ENCODE results near the gene SKAP1.
"Not testable (repeated sequence)": the region's sequence is repeated elsewhere in the genome, so short reads cannot be mapped to it uniquely, and the experiment has no call there.

The SKAP1 gene

DNA sequence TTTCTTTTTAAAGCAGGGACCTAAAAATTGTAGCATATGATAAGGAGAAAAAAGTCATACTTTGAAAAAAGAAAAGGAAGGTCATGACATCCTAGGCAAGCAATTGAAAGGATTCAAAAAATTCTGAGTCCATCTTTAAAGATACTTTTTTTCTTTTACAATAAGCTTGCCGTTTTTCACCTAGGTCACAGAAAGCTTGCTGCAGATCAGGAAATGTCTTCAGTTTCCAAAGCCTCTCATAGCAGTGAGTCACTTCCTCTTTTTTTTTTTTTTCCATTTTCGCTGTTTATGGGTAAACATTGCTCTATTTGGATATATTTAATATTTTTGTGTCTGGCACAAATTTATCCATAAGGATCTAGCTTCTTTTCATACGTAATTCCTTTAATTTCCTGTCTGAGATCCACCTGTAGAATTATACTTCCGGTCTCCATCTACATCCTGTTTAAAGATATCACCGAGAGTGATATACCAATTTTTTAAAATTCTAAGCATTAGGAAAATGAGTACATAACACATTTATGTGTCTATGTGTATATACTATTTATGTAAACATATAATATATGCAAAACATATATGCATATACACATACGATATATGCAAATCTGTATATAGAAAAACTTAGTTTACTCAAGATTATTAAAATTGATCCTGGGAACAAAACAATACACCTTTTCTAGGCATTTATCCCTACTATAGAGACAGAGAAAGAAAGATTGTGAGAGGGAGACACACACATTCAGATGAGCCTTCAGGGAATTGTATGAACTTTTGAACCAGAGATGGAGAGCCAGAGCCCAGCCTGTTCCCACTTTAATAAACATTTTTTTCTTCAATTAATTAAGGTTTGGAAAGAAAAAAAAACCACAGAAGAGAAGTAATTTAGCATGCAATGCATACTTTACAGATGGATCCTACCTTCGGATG, 134.4 kb downstream of the SKAP1 start:
- no peak for TF ChIP-seq GATA1 (IDR thresholded peaks at IDR 0.05; ENCODE audit: low read depth, low read length)
- no peak for TF ChIP-seq POLR2A (IDR thresholded peaks at IDR 0.05; ENCODE audit: low read length)
- no peak for DNase-seq

DNA sequence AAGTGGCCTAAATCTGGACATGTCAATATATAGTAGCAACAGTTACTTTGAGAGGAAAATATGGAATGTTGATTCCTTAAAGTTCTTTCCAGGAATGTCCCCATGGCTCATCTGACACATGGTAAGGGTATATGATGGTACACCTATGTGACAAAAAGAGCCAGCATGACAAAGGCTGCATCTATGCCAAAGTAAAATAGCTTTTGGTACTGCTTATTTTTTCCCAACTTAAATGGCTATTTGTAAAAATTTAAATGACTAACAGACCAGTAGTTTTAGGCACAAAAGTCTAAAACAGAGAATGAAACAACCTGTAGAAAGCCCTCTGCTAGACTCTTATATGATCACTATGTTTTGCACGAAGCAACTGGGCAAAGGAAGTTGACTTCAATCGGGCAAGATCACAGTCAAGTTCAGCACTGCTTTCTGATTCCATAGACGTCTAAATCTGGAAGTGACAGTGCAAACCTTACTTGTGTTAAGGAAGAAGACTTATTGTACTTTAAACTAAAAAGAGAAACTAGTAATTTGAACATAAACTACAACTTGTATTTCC, 135.1 kb downstream of the SKAP1 start:
- DNase-seq: no peak
- TF ChIP-seq POLR2A (IDR thresholded peaks at IDR 0.05; ENCODE audit: low read length) (no peak), GATA1 (IDR thresholded peaks at IDR 0.05; ENCODE audit: low read depth, low read length) (no peak)

DNA sequence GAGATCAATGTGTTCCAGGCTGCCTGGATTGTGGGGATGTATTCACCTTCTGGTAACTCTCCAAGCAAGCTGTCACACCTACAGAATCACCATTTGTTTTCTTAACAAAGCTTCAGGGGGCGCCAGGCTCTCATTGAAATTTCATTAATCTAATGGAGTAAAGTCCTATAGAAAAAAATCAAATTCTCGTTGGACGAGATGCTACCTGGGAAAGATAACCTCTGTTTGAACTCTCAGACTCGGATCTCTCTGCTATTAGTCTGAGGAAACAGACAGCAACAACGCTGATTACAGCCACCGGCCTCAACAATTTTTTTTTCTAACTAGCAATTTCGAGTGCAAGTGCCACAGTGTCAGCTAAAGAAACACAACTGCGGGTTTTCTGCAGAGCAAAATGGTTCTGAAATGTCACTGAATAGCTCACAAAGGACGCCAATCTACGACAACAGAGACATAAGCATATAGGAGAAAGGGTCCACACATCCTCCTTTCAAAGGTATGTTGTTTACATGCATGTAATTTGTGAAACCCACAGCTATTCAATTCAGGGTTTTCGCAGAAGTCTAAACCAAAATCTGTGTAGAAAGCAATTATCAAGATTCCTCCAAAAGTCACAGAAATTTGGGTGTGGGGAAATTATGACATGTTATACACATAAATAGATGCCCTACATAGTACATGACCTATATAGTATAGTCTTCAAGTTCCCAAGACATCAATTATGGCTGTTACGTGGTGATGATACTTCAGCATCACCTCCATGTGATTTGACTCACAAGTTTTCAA, 135.8 kb downstream of the SKAP1 start:
- DNase-seq: no peak
- TF ChIP-seq POLR2A (IDR thresholded peaks at IDR 0.05; ENCODE audit: low read length) (no peak), GATA1 (IDR thresholded peaks at IDR 0.05; ENCODE audit: low read depth, low read length) (no peak)

DNA sequence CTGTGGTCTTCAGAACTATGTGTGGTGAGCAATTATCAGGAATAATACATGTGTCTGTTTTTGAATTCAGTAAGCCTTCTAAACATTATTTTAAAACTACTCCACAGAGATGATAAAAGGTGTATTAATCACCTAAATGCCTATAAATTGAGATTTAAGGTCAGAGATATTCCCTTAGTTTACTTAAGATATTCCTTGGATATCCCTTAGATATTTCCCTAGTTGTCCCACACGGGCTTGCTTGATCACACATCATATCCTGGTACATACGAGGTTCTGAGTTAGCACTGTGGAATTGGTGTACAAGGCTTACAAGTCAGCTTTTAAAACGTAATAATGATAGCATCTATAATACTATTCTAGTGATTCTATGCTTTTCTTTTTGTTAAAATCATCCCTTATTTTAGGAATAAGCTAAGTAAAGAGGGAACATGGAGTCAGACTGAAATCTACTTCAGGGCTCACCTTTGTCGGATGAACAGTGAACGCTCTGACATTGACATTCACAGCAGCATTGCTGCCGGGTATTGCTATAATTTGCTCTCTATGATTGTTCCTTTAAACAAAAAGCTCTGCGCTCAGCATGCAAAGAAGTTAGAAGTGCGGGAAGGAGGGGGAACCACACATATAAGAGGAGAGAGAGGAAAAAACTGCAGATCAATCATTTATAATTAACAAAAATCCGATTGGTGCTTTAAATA, 136.5 kb downstream of the SKAP1 start:
- TF ChIP-seq POLR2A (IDR thresholded peaks at IDR 0.05; ENCODE audit: low read length): no peak
- no peak for TF ChIP-seq GATA1 (IDR thresholded peaks at IDR 0.05; ENCODE audit: low read depth, low read length)
- no peak for DNase-seq

DNA sequence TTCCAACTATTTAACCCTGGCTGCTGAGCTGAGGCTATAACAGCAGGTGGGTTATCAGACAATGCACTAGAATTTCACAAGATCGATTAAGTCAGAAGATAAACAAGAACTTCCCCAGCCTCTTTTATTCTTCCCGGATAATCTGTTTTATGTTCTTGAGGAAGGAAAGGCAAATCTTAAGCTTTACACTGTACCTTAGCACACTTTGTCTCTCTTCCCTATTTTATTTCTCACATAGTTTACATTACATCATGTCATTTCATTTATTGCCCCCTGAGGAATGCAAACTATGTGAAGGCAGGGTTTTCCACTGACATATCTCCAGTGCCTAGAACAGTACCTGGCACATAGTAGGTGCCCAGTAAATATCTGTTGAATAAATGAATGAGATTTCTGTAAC, 139.6 kb downstream of the SKAP1 start:
- TF ChIP-seq POLR2A (IDR thresholded peaks at IDR 0.05; ENCODE audit: low read length) (no peak), GATA1 (IDR thresholded peaks at IDR 0.05; ENCODE audit: low read depth, low read length) (no peak)
- DNase-seq: no peak

DNA sequence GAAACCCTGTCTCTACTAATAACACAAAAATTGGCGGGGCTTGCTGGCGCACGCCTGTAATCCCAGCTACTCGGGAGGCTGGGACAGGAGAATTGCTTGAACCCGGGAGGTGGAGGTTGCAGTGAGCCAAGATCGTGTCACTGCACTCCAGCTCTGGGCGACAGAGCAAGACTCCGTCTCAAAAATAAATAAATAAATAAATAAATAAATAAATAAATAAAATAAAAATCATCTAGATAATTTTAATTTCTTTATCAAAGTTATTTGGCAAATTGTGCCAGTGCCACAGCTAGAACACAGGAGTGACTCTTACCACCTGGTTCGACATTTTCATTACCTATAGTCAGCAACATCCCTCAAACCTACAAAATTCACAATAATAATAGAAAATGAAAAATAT, 143.1 kb downstream of the SKAP1 start:
- DNase-seq: not testable (repeated sequence)

DNA sequence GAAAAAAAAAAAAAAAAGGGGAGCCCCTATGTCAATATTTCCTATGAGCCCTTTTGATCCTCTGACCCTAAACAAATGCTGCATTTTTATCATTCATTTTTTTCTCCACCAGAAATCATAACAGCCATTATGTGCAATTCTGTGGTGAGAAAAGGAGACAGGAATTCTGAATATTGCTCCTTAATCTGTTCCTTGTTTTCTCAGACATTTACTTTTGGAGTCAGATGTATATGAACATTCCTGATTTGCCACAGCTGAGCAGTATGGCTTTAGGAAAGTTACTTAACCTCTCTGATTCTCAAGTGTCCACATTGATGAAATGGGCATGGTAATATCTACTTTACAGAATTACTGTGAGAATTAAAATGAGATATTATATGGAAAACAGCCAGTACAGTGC, 144.4 kb downstream of the SKAP1 start:
- no peak for TF ChIP-seq GATA1 (IDR thresholded peaks at IDR 0.05; ENCODE audit: low read depth, low read length)
- TF ChIP-seq POLR2A (IDR thresholded peaks at IDR 0.05; ENCODE audit: low read length): no peak
- no peak for DNase-seq

DNA sequence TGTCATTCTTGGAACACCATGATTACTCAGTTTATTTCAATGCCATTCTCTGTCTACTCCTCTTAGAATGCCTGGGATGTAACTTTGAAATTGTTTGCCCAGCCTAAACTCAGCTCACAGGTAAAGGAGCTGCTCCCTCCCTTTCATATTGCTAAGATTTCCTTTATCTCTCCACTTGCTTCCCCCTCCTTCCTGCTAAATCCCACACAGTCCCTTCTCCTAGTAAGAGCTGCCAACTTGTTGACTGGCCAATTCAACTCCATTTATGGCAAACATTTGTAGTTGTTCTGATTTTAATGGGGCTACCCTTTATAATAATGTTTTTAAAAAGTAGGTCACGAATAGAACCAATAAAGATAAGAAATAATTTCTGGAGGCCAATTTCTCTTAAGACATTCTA, 146.1 kb downstream of the SKAP1 start:
- no peak for DNase-seq
- TF ChIP-seq GATA1 (IDR thresholded peaks at IDR 0.05; ENCODE audit: low read depth, low read length) (no peak), POLR2A (IDR thresholded peaks at IDR 0.05; ENCODE audit: low read length) (no peak)

DNA sequence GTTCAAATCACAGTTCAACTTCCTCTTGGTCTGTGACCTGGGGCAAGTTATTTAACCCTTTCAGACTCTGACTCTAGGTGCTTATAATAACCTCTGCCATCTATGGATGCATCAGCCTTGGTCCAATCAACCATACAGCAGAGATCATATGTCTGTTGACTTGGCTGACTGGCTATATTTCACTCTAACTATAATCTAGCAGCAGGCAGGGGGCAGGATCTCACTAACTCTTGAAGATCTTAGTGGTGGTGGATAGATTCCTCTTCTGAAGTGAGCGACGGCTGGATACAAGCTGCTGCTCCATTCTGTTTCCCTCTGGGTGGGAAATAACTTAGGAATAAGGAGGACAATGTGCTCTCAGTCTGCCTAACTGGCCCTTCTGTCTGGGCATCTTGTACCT, 146.6 kb downstream of the SKAP1 start:
- no peak for DNase-seq
- TF ChIP-seq GATA1 (IDR thresholded peaks at IDR 0.05; ENCODE audit: low read depth, low read length) (no peak), POLR2A (IDR thresholded peaks at IDR 0.05; ENCODE audit: low read length) (no peak)

DNA sequence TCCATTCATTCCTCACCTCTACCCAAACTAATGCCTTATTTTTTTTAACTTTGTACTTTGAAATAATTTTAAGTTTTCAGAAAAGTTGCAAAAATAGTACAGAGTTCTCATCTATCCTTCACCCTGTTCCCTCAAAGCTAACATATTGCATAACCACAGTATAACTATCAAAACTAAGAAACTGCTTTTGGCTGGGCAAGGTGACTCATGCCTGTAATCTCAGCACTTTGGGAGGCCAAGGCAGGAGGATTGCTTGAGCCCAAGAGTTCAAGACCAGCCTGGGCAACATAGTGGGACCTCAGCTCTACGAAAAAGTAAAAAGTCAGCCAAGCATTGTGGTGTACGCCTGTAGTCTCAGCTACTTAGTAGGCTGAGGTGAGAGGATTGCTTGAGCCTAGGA, 147.7 kb downstream of the SKAP1 start:
- TF ChIP-seq GATA1 (IDR thresholded peaks at IDR 0.05; ENCODE audit: low read depth, low read length) (no peak), POLR2A (IDR thresholded peaks at IDR 0.05; ENCODE audit: low read length) (no peak)
- DNase-seq: no peak

DNA sequence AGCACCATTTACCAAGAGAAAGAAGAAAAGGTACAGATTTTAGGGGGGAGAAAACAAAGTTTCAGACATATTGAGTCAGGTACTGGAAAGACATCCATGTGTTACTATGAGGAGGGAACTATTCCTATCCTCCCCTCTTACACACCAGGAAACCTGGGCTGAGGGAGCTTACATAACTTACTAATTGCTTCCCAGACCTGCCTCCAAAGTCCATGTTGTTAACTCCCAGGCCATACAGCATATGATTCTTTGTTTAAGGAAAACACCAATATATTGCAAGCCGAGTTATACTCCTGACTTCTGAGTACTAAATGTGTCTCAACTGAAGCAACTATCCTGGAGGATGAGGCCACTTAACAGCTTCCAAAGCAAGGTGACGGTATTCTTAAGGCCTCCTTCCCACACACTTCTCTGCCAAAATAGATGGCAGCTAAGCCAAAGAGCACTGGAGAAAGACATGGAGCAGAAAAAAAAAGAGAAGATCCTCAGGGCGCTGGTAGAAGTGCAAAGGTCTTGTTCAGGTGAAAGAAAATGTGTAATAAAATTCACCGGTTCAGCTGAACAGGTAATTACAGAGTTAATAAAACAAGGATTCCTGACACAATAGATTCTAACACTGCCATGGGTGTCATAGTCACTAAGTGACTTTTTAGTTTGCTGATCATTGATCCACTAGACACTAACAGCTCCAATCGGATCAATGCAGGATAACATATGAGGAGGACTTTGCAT, 151.1 kb downstream of the SKAP1 start:
- TF ChIP-seq POLR2A (IDR thresholded peaks at IDR 0.05; ENCODE audit: low read length): no peak
- no peak for TF ChIP-seq GATA1 (IDR thresholded peaks at IDR 0.05; ENCODE audit: low read depth, low read length)
- no peak for DNase-seq

DNA sequence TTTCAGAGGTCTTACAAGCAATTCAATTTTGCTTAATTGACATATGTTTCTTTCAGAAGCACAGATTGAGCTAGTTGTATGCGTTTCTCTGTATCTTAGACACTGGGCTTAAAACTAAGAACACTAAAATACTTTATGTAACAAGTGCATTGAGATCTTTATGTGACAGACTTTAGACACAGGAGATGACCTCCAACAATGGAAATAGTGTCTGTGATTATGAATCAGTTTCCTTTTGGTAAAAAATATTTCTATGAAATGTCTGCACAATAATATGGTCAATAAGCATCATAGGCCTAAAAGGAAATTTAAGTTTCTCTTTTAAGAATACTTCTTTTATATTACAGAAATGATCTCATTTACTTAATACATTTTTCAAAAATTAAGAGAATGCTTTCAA, 153.2 kb downstream of the SKAP1 start:
- no peak for DNase-seq
- TF ChIP-seq POLR2A (IDR thresholded peaks at IDR 0.05; ENCODE audit: low read length) (no peak), GATA1 (IDR thresholded peaks at IDR 0.05; ENCODE audit: low read depth, low read length) (no peak)

DNA sequence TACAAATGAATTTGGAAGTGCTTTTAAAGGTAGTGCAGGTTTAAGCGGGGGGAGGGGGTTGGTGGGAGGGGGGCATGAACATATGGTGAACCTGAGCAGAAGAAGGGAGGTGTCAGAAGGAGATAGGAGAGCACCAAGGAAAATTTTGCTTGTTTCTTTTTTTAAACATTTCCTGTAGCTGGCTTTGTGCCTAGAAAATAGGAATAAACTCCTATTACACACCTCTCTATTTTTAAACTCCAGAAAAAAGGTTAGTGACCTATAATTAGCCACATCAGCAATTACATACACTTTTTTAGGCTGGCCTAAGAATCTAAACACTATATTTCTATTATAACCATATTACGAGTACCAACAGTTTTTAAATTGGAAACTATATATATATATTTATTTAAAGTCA, 159.1 kb downstream of the SKAP1 start:
- no peak for DNase-seq
- TF ChIP-seq POLR2A (IDR thresholded peaks at IDR 0.05; ENCODE audit: low read length) (no peak), GATA1 (IDR thresholded peaks at IDR 0.05; ENCODE audit: low read depth, low read length) (no peak)

Measured in erythroblast (primary cell).